Suprapubic skin (tissue), 4 donors: Measurements from ENCODE around the gene GIMAP6. TPM values are rescaled to one million over a fixed set of nuclear protein-coding genes. Genes with fewer than 3 reads are reported as not detected.
A peak's percentile ranks its signal among the peaks of the same experiment; 100 is the strongest.
"Not testable (repeated sequence)": the region's sequence is repeated elsewhere in the genome, so short reads cannot be mapped to it uniquely, and the experiment has no call there.

Source experiments
- DNase-seq, 2 donors: peaks; one replicate each; pipeline ENCODE4 v3.0.0-alpha.2; 2019; ENCODE audit warnings: low spot score in 2 of 2
- H3K27ac ChIP-seq: fragments of 200-600 bp; sonication (generic); one replicate; pipeline ENCODE4 v1.5.1; 2019
- H3K27me3 ChIP-seq: fragments of 200-600 bp; sonication (generic); one replicate; pipeline ENCODE4 v1.5.1; 2019
- H3K36me3 ChIP-seq: fragments of 200-600 bp; sonication (generic); one replicate; pipeline ENCODE4 v1.5.1; 2019
- H3K4me1 ChIP-seq: fragments of 200-600 bp; sonication (generic); one replicate; pipeline ENCODE4 v1.5.1; 2019
- H3K4me3 ChIP-seq: fragments of 200-600 bp; sonication (generic); one replicate; pipeline ENCODE4 v1.5.1; 2019; ENCODE audit warnings: mild to moderate bottlenecking
- H3K9me3 ChIP-seq: fragments of 200-600 bp; sonication (generic); one replicate; pipeline ENCODE4 v1.5.1; 2019
- CTCF ChIP-seq, 2 donors: fragments of 200-600 bp in 1 of 2; fragments of 450-650 bp in 1 of 2; sonication (generic) in 1 of 2; IDR thresholded peaks; one replicate each; pipeline ENCODE4 v1.5.1; 2016 to 2019; ENCODE audit warnings: antibody characterized with exemption in 2 of 2, mild to moderate bottlenecking in 1 of 2, moderate library complexity in 1 of 2
- EP300 ChIP-seq: sonication (generic); formaldehyde crosslinking; IDR thresholded peaks from one replicate; pipeline ENCODE4 v1.6.1; 2017; ENCODE audit warnings: antibody characterized with exemption
- POLR2A ChIP-seq, 2 donors: fragments of 450-650 bp; IDR thresholded peaks; one replicate each; pipeline ENCODE4 v1.6.1; 2017; ENCODE audit warnings: antibody characterized with exemption in 2 of 2, mild to moderate bottlenecking in 2 of 2, moderate library complexity in 2 of 2
- POLR2AphosphoS5 ChIP-seq, 3 donors: sonication (generic); formaldehyde crosslinking; IDR thresholded peaks; one replicate each; pipeline ENCODE4 v1.6.1; 2017; ENCODE audit warnings: antibody characterized with exemption in 3 of 3
- WGBS: methylation state at CpG from one replicate; pipeline ENCODE4 v1.1.5; 2018; 5-methylcytosine and 5-hydroxymethylcytosine counted together
- total RNA-seq, 4 donors: library from RNA; depleted of rRNA; stranded (reverse); fragments of >200 nt; gene quantifications; one replicate each; pipeline ENCODE4 v1.1.0, GENCODE V29; 2016

The GIMAP6 gene
- total RNA-seq, 4 donors from 2014 or later: 4.1 to 16.8 (median 10.4) TPM

DNA sequence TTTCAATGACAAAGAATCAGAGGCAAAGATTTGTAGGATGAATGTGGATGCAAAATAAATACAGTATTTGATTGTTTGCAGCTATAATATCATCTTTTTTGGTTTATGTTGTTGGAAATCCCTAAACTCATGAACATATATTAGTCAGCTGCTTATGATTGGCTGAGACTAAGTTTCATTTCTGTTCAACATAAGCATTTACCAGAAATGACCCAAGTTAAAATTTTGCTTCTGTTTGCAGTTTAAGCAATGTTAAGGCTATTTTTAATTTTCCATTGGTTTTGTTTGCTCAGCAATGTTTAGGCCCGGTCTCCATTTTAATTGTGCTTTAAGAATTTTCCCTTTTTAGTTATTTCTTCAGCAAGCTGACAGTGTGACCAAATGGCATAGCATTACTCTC, 22.0 kb downstream of the GIMAP6 start:
- no peaks in the 10 kb centered on the region for H3K36me3 ChIP-seq
- no peak overlapping the region for H3K4me3 ChIP-seq
- no peaks in the 10 kb centered on the region for H3K27me3 ChIP-seq
- no peak overlapping the region for H3K27ac ChIP-seq
- H3K4me1 ChIP-seq: no peaks in the 10 kb centered on the region
- no peaks in the 10 kb centered on the region for H3K9me3 ChIP-seq
- 77% methylated on average over 1 of the region's 1 CpG for WGBS
- no peak for DNase-seq
- TF ChIP-seq EP300: no peak
- no peak for TF ChIP-seq POLR2A (IDR thresholded peaks at IDR 0.05)
- TF ChIP-seq CTCF (IDR thresholded peaks at IDR 0.05): no peak
- no peak for TF ChIP-seq POLR2AphosphoS5 (IDR thresholded peaks at IDR 0.05)

DNA sequence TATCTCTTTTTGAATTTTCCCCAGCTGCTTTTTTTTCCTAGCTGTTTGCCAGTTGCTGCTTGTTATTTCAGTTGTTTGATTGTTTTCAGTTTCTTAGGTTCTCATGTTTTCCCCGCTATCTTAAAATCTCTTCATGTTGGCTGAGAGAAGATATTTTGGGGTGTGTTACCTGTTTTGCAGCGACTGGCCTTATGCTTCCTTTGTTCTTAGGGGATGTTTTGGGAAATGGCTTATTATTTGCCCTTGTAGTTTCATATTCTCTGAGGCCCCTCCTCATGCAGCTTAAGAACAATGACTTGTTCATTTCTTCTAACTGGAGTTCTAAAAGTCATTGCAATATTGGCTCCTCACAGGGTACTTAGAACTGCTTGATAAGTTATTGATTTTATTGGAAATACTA, 28.6 kb downstream of the GIMAP6 start:
- H3K27me3 ChIP-seq, H3K36me3 ChIP-seq, H3K4me3 ChIP-seq, H3K9me3 ChIP-seq, H3K4me1 ChIP-seq, DNase-seq, H3K27ac ChIP-seq: not testable (repeated sequence)
- WGBS: 45% methylated on average over 2 of the region's 2 CpGs

- peaks cover 3% of the 10 kb centered on the region for H3K9me3 ChIP-seq
- WGBS: 81% methylated on average over 2 of the region's 2 CpGs
- no peak for DNase-seq
- no peak for TF ChIP-seq POLR2AphosphoS5 (IDR thresholded peaks at IDR 0.05)
- no peaks in the 10 kb centered on the region for H3K36me3 ChIP-seq
- H3K4me1 ChIP-seq: no peaks in the 10 kb centered on the region
- no peaks in the 10 kb centered on the region for H3K27me3 ChIP-seq
- H3K4me3 ChIP-seq: no peak overlapping the region
- H3K27ac ChIP-seq: no peak overlapping the region
These were observed 36.8 kb downstream of the GIMAP6 start for GRCh38 chr7:150595361-150595760.

- Histone ChIP-seq H3K27me3 (no peaks in the 10 kb centered on the region), H3K27ac (no peak overlapping the region), H3K9me3 (peaks cover 3% of the 10 kb centered on the region), H3K4me3 (no peak overlapping the region), H3K36me3 (no peaks in the 10 kb centered on the region), H3K4me1 (no peaks in the 10 kb centered on the region)
- WGBS: no CpG with 5 or more reads among the region's 2 CpGs
- no peak for DNase-seq
- TF ChIP-seq POLR2A (IDR thresholded peaks at IDR 0.05) (no peak), POLR2AphosphoS5 (IDR thresholded peaks at IDR 0.05) (no peak), EP300 (no peak), CTCF (IDR thresholded peaks at IDR 0.05) (no peak)
These were observed 37.4 kb downstream of the GIMAP6 start for GRCh38 chr7:150594805-150595204.

GRCh38 chr7:150587551-150587950, 44.6 kb downstream of the GIMAP6 start:
- H3K36me3 ChIP-seq: no peaks in the 10 kb centered on the region
- H3K4me1 ChIP-seq: peaks cover 5% of the 10 kb centered on the region
- DNase-seq: no peak
- TF ChIP-seq POLR2AphosphoS5 (IDR thresholded peaks at IDR 0.05): no peak
- WGBS: 68% methylated on average over 1 of the region's 1 CpG
- H3K27me3 ChIP-seq: no peaks in the 10 kb centered on the region
- H3K27ac ChIP-seq: no peak overlapping the region
- H3K4me3 ChIP-seq: no peak overlapping the region
- peaks cover under 1% of the 10 kb centered on the region for H3K9me3 ChIP-seq

DNA sequence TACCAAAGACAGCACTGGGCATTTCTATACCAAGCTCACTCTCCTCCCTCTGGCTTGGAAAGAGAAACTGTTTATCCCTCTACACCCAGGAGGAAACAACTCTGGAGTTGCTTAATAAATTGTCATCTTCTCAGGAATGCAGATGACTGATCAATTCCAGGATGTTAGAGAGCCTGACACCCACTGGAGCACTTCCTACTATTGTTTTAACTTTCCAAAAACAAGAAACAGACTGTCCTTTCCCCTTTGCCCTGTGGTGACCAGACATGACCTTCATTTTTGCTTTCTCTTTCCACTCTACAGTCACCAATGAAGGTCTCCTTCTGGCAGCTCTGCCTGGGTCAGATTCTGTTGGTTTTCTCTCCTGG, 45.4 kb downstream of the GIMAP6 start:
- Histone ChIP-seq H3K9me3 (no peaks in the 10 kb centered on the region), H3K36me3 (no peaks in the 10 kb centered on the region), H3K27me3 (no peaks in the 10 kb centered on the region), H3K4me1 (peaks cover 5% of the 10 kb centered on the region), H3K27ac (peak overlapping the region; percentile 68), H3K4me3 (no peak overlapping the region)
- TF ChIP-seq POLR2A (IDR thresholded peaks at IDR 0.05): no peak
- peak in 1 of 3 donors; percentile 35 for TF ChIP-seq POLR2AphosphoS5 (IDR thresholded peaks at IDR 0.05)
- no peak for TF ChIP-seq EP300
- no peak for TF ChIP-seq CTCF (IDR thresholded peaks at IDR 0.05)
- DNase-seq: no peak

GRCh38 chr7:150586068-150586784, 46.0 kb downstream of the GIMAP6 start:
- TF ChIP-seq POLR2AphosphoS5 (IDR thresholded peaks at IDR 0.05) (no peak), CTCF (IDR thresholded peaks at IDR 0.05) (no peak), EP300 (no peak)
- Histone ChIP-seq H3K36me3 (no peaks in the 10 kb centered on the region), H3K4me3 (no peak overlapping the region), H3K27ac (peak overlapping the region; percentile 68), H3K4me1 (peaks cover 5% of the 10 kb centered on the region), H3K9me3 (no peaks in the 10 kb centered on the region), H3K27me3 (no peaks in the 10 kb centered on the region)
- 48% methylated on average over 4 of the region's 4 CpGs for WGBS
- DNase-seq: no peak
